LHCN-M2 (cell line): ENCODE data around the gene AFF4. TPM values are rescaled to one million over a fixed set of nuclear protein-coding genes. Genes with fewer than 3 reads are reported as not detected.

ENCODE experiments used
- DNase-seq: peaks from one replicate; pipeline ENCODE4 v3.0.0-alpha.2; 2012; ENCODE audit warnings: low read depth
- total RNA-seq: library from RNA; depleted of rRNA; stranded (reverse); fragments of >200 nt; gene quantifications from 2 replicates; pipeline ENCODE4 v1.2.3, GENCODE V29; 2014

AFF4 gene
- total RNA-seq, 1 experiment from 2014 or later = 59.1 TPM

DNA sequence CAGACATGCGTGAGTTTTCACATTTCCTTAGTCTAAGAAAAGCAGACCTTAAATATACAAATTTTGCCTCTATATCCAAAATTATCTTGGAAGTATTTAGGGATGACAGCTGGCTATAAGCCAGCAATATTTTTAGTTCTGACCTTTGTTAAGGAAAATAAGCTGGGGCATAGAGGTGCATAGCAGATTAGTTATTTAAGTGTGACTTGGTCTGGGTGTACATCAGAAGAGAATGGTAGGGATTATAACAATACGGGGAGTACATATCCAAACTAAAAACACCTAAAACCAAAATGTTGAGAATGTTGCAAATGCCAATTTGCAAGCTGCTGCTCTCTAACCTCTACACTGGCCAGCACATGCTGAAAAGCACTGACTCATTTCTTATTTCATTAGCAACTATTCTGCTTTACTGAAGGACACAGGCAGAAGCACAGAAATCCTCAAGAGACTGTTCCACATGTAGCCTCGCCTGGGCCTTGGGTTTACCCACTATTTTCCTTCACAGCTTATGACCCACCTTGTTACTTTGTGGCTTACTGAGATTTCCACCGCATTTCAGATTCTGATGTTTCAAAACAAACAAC lies 67.6 kb downstream of the AFF4 start:
- no peak for DNase-seq

DNA sequence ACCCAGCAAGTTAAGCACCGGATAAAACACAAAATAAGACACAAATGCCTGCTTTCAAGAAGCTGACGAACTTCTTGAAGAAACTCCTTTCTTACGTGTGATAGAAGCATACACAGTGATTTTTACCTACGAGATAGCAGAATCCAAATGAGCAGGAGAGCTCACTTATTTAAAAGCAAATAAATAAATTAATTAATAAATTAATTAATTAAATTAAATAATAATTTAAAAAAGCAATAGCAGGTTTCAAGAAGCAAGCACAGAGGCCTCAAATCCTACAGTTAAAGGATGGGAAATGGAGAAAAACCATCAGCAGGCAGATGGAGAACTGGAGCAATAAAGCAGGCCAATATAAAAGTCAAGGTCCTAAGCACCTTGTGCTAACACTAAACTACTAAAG lies 72.6 kb downstream of the AFF4 start:
- DNase-seq = no peak

- no peak for DNase-seq
Observed at GRCh38 chr5:132889501-132889900, 73.9 kb downstream of the AFF4 start.

DNA sequence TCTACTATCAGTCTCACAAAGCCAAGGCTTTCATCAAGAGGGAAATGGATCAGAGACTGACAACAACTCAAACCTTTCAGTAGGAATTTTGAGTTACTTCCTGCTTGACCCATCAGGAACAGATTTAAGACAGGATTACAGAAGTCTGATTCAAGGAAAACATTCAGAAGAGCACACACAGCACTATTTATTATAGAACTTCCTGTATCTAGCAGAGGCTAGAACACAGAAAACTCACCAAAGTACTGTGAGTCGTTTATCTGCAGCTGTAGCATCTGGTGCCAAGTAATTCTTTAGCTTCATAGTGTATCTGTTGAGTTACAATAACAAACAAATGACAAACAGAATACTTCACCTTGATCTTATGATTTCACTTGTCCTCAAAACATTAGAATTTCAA lies 76.2 kb downstream of the AFF4 start:
- DNase-seq = no peak

DNA sequence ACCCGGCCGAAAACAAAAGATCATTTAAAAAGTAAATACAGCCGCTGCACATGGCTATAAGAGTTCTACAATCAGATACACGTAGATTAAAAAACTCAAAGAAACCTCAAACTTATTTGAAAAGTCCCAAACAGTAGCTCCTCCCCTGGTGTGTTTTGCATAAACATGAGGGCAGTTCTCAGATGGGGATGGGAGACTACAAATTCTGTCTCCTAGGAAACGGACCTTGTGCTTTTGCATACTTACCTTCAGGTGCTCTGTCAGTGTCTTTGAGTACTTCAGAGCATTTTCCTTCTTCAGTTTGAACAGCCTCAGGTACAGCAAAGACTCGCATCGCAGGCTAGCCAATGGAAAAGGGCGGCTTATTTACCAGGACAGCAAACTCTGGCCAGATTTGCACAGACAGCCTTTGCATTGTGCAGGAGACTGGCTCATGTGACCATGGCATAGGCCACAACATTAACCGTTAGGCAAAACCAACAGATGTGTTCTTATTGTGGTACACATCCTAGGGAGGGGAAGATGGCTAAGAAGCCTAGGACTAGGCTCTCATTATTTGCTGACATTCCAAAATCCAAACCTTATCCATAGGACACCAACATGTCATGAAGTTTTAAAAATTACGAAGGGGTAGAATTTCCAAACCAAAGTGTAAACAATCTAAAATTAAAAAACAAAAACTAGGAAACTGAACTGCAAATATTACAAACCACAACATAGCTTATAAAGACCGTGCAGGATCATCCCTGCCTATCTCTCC lies 77.2 kb downstream of the AFF4 start:
- no peak for DNase-seq

DNA sequence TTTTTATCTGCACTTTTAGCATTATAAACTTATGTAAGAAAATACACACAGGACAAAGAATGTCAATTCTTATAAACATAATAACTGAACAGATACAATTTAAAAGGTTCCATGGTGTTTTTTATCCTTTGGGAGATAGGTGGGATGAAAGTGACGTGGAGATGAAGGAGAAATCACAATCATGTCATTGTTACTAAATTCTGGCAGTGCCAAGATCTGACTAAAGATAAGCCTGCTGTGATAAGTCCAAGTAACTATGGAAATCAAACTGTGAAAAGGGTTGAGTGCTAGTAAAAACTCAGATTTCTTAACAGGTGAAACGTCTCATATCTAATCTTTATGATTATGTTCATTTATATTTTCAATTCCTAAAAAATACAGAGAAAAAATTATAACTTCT lies 78.9 kb downstream of the AFF4 start:
- DNase-seq = no peak

- peak; percentile 60 for DNase-seq
Observed at GRCh38 chr5:132883261-132883834, 80.1 kb downstream of the AFF4 start.

- peak; percentile 69 for DNase-seq
Observed at GRCh38 chr5:132877938-132878337, 85.5 kb downstream of the AFF4 start.

- no peak for DNase-seq
Observed at GRCh38 chr5:132877466-132877865, 86.0 kb downstream of the AFF4 start.

GRCh38 chr5:132876020-132876759 lies 87.2 kb downstream of the AFF4 start:
- DNase-seq = no peak

GRCh38 chr5:132873930-132874271 lies 89.5 kb downstream of the AFF4 start:
- DNase-seq = no peak

DNA sequence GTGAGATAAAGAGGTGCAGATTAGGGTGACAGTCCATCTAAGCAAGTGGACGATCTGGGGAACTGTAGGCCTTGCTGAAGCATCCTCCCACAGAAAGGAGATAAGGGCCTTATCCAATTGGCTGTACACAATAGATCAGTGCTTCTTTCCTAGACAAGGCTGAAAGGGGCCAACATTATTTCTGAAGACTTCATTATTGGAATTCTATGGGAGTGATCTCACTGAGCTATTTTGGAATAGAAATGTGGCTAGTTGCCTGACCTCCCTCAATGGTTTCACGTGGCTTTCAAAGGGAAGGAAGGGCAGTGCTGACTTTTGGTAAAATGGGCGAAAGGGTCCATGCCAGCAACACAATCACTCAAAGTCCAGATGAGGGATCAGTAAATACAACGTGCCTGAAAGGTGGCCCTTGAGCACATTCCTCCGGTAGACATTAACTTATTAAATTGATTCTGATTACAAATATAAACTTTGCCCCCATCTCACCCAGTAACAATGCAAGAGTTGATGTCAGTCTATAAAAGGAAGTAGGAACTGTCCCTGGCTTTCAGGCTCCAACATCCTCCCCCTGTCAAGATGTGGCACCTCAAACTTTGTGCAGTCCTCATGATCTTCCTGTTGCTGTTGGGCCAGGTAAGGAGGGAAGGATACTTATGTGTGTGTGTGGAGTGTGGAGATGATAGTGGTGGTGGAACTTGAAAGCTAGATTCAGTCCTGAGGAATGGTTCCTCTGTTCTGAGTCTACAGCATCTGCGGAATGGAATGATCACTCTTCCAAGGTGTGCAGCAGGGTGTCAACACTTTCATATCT lies 90.1 kb downstream of the AFF4 start, which contains the start of gene LEAP2:
Gene LEAP2, plus strand, starts transcription at position 550 of the 811 bp plus-strand sequence. Its CDS starts 27 bp downstream, at position 577.
- no peak for DNase-seq

GRCh38 chr5:132872788-132873118 lies 90.7 kb downstream of the AFF4 start:
- no peak for DNase-seq

- DNase-seq = no peak
Observed at GRCh38 chr5:132871459-132872284, 91.8 kb downstream of the AFF4 start.

DNA sequence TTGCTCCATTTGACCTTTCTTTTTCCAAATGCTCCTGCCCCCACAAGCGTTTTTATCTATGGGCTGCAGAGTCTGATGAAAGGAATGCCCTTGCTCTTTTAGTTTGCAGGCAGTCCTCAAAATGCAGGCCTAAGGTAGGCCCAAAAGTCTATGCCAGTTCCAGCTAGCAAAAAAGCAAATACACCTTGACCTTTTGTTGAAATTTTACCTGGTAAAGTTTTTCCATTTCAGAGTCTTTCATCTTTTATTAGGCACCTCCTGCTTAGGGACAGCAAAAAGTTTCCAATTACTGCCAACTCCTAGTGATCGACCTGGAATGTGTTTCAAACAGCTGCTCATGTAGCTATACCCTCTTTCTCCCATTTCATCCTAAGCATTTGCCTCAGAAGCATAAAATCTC lies 92.6 kb downstream of the AFF4 start:
- DNase-seq = peak; percentile 23

- DNase-seq = no peak
Observed at GRCh38 chr5:132868754-132869153, 94.7 kb downstream of the AFF4 start.

DNA sequence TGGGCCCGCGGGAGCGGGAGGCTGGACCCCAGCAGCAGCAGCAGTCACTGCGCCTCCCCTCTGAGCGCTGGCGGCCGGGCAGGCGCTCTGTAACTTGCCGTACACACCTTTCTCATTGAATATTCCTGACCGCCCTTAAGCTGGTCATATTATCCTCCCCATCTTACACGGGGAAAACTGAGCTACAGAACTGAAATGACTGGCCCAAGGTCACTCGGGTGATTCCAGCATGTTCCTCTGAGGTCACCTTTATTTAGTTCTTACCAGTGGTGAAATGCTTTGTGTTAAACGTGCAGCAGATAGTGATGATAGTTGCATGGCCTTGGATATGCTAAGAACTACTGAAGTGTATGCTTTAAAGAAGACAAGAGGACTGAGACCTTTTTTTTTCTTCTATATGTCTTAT lies 96.4 kb downstream of the AFF4 start:
- no peak for DNase-seq

DNA sequence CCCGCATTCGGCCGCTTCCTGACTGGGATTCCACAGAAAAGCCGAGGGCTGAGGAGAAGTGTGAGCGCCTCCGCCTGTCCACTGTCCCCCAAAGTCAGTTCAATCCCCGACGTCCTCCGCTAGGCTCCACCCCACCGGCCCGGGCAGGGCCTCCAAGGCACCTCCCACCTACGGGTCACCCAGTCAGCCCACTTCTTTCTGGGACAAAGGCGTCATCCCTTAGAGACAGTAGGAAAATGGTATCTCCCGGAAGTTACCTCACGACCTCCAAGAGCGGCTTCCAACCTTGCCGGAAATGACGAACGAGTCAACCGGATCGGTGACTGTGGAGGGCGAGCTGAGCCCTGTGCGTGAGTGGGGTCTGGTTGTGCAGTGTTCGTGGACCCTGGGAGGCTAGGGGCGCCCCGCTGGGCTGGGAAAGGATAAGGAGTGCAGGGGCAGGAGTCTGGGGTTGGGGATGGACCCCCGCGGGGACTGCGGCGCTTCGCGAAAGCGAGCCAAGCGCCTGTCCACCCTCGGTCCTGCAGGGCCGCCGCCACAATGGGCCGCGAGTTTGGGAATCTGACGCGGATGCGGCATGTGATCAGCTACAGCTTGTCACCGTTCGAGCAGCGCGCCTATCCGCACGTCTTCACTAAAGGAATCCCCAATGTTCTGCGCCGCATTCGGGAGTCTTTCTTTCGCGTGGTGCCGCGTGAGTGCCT lies 96.9 kb downstream of the AFF4 start, which contains the start of the genes GDF9 and UQCRQ:
Gene GDF9, minus strand, starts transcription at position 128 of the 704 bp plus-strand sequence. CDS start 1,936 bp downstream, outside the sequence.
Gene UQCRQ, plus strand, starts transcription at position 301 of the 704 bp plus-strand sequence. Its CDS starts 240 bp downstream, at position 541.
- peak; percentile 100 for DNase-seq

GRCh38 chr5:132865668-132866341 lies 97.6 kb downstream of the AFF4 start:
- DNase-seq = no peak
